HepG2 (cell line): ENCODE results near the gene NPAS2. TPM values are rescaled to one million over a fixed set of nuclear protein-coding genes. Genes with fewer than 3 reads are reported as not detected.

Source experiments
- BRCA1 ChIP-seq: sonication (generic); formaldehyde crosslinking; IDR thresholded peaks from 2 replicates; pipeline ENCODE4 v1.4.0; 2020; ENCODE audit warnings: missing genetic modification reagents
- BRF2 ChIP-seq: sonication (generic); formaldehyde crosslinking; IDR thresholded peaks from 2 replicates; pipeline ENCODE4 v1.8.1; 2022; ENCODE audit warnings: mild to moderate bottlenecking, missing genetic modification reagents
- FOXA3 ChIP-seq: IDR thresholded peaks from 2 replicates; pipeline ENCODE4 v1.6.1; 2016; ENCODE audit warnings: missing genetic modification reagents, missing compliant biosample characterization
- GPN1 ChIP-seq: sonication (generic); formaldehyde crosslinking; IDR thresholded peaks from 2 replicates; pipeline ENCODE4 v1.5.1; 2020; ENCODE audit warnings: missing genetic modification reagents, borderline replicate concordance
- GTF3A ChIP-seq: sonication (generic); formaldehyde crosslinking; conservative IDR thresholded peaks from 2 replicates; pipeline ENCODE4 v1.4.0; 2020; ENCODE audit warnings: mild to moderate bottlenecking, missing genetic modification reagents
- HDAC2 ChIP-seq: sonication (generic); formaldehyde crosslinking; IDR thresholded peaks from 2 replicates; pipeline ENCODE4 v1.4.0; 2020; ENCODE audit warnings: missing genetic modification reagents
- HES4 ChIP-seq: sonication (generic); formaldehyde crosslinking; IDR thresholded peaks from 2 replicates; pipeline ENCODE4 v1.9.0; 2021; ENCODE audit warnings: mild to moderate bottlenecking, missing genetic modification reagents, borderline replicate concordance
- IRF2 ChIP-seq: IDR thresholded peaks from 2 replicates; pipeline ENCODE4 v1.6.1; 2018; ENCODE audit warnings: missing genetic modification reagents, missing compliant biosample characterization
- MIXL1 ChIP-seq: IDR thresholded peaks from 2 replicates; pipeline ENCODE4 v1.6.1; 2016
- MTF1 ChIP-seq: sonication (generic); formaldehyde crosslinking; IDR thresholded peaks from 2 replicates; pipeline ENCODE4 v1.5.0; 2020; ENCODE audit warnings: missing genetic modification reagents
- MXD4 ChIP-seq: IDR thresholded peaks from 2 replicates; pipeline ENCODE4 v1.6.1; 2016; ENCODE audit warnings: mild to moderate bottlenecking, missing biosample characterization, missing genetic modification reagents
- MXI1 ChIP-seq: IDR thresholded peaks from 3 replicates; pipeline ENCODE4 v1.6.1; 2012; ENCODE audit warnings: low read depth, low read length, inconsistent platforms, borderline replicate concordance
- NKX3-1 ChIP-seq: sonication (generic); formaldehyde crosslinking; IDR thresholded peaks from 2 replicates; pipeline ENCODE4 v1.5.0; 2020; ENCODE audit warnings: missing genetic modification reagents
- PRPF4 ChIP-seq: fragments of 200-400 bp; formaldehyde crosslinking; IDR thresholded peaks from 2 replicates; pipeline ENCODE4 v1.6.1; 2016; ENCODE audit warnings: low read length, low read depth; ENCODE audit not compliant: poor library complexity, severe bottlenecking
- RAD21 ChIP-seq: fragments of 450-650 bp; formaldehyde crosslinking; IDR thresholded peaks from 2 replicates; pipeline ENCODE4 v1.5.0; 2020; ENCODE audit warnings: mild to moderate bottlenecking
- RELA ChIP-seq: sonication (generic); formaldehyde crosslinking; IDR thresholded peaks from 2 replicates; pipeline ENCODE4 v1.4.0; 2020; ENCODE audit warnings: missing genetic modification reagents
- SOX6 ChIP-seq, 2 experiments: fragments of 450-650 bp in 1 of 2; sonication (generic) in 1 of 2; formaldehyde crosslinking in 1 of 2; IDR thresholded peaks; 2 replicates each; pipeline versions ENCODE4 v1.4.0 to v1.6.1; 2017 to 2020; ENCODE audit warnings: antibody characterized with exemption in 1 of 2, mild to moderate bottlenecking in 1 of 2, missing genetic modification reagents in 1 of 2
- SRY ChIP-seq: sonication (generic); formaldehyde crosslinking; IDR thresholded peaks from 2 replicates; pipeline ENCODE4 v1.8.0; 2022; ENCODE audit warnings: mild to moderate bottlenecking, missing genetic modification reagents
- TBP ChIP-seq: sonication (generic); formaldehyde crosslinking; IDR thresholded peaks from 2 replicates; pipeline ENCODE4 v1.5.0; 2020; ENCODE audit warnings: missing genetic modification reagents
- XRCC5 ChIP-seq: fragments of 200-400 bp; formaldehyde crosslinking; optimal IDR thresholded peaks from 2 replicates; pipeline ENCODE3; 2017; ENCODE audit warnings: mild to moderate bottlenecking, low read length
- ZKSCAN1 ChIP-seq: fragments of 150-350 bp; IDR thresholded peaks from 2 replicates; pipeline ENCODE4 v1.6.1; 2014; ENCODE audit warnings: low read length
- ZNF326 ChIP-seq: sonication (generic); formaldehyde crosslinking; IDR thresholded peaks from 2 replicates; pipeline ENCODE4 v1.4.0; 2020; ENCODE audit warnings: missing genetic modification reagents, borderline replicate concordance
- ZNF329 ChIP-seq: sonication (generic); formaldehyde crosslinking; IDR thresholded peaks from 2 replicates; pipeline ENCODE4 v1.9.0; 2021; ENCODE audit warnings: low read depth, mild to moderate bottlenecking, missing genetic modification reagents
- ZNF382 ChIP-seq: sonication (generic); formaldehyde crosslinking; IDR thresholded peaks from 2 replicates; pipeline ENCODE4 v1.5.0; 2020; ENCODE audit warnings: missing genetic modification reagents, mild to moderate bottlenecking, borderline replicate concordance
- ZNF430 ChIP-seq: sonication (generic); formaldehyde crosslinking; IDR thresholded peaks from 2 replicates; pipeline ENCODE4 v1.9.0; 2021; ENCODE audit warnings: mild to moderate bottlenecking, missing genetic modification reagents
- ZNF446 ChIP-seq: sonication (generic); formaldehyde crosslinking; IDR thresholded peaks from 2 replicates; pipeline ENCODE4 v1.5.0; 2020; ENCODE audit warnings: mild to moderate bottlenecking, missing genetic modification reagents
- ZNF556 ChIP-seq: sonication (generic); formaldehyde crosslinking; IDR thresholded peaks from 2 replicates; pipeline ENCODE4 v1.4.0; 2020; ENCODE audit warnings: mild to moderate bottlenecking, missing genetic modification reagents, borderline replicate concordance
- ZNF570 ChIP-seq: sonication (generic); formaldehyde crosslinking; IDR thresholded peaks from 2 replicates; pipeline ENCODE4 v1.4.0; 2020; ENCODE audit warnings: mild to moderate bottlenecking, missing genetic modification reagents, borderline replicate concordance
- ZNF83 ChIP-seq: sonication (generic); formaldehyde crosslinking; IDR thresholded peaks from 2 replicates; pipeline ENCODE4 v1.4.0; 2020; ENCODE audit warnings: missing genetic modification reagents, mild to moderate bottlenecking, borderline replicate concordance
- ZNF883 ChIP-seq: sonication (generic); formaldehyde crosslinking; IDR thresholded peaks from 2 replicates; pipeline ENCODE4 v1.5.1; 2020; ENCODE audit warnings: mild to moderate bottlenecking, missing genetic modification reagents; ENCODE audit errors: not compliant biosample characterization
- polyA plus RNA-seq, 8 experiments: library from polyadenylated mRNA; depleted of rRNA in 3 of 8; stranded (reverse) in 7 of 8; unstranded in 1 of 8; fragments of >200 nt; fragmentation: Illumina TruSeq in 4 of 8; extraction: Trizol in 4 of 8; gene quantifications; 2 replicates each; pipeline versions ENCODE4 v1.2.1 to v1.2.3, GENCODE V29; 2011 to 2016; ENCODE audit warnings: low read depth in 4 of 8, missing spikeins in 1 of 8, mixed read lengths in 1 of 8; ENCODE audit not compliant: insufficient read depth in 1 of 8
- total RNA-seq, 5 experiments: library from RNA; depleted of rRNA; stranded (reverse); fragments of >200 nt; fragmentation: Illumina TruSeq; extraction: Trizol; gene quantifications; 2 replicates each; pipeline ENCODE4 v1.2.3, GENCODE V29; 2016; ENCODE audit warnings: low read depth in 1 of 5

The NPAS2 gene
- total and polyA plus RNA-seq, 2 of the 13 experiments (the other 11 are each of a cell fraction or from before 2014, with no cell fraction given), result 14.8 to 37.5 TPM

GRCh38 chr2:100780203-100781008 is 39.5 kb upstream of the NPAS2 start (continued):
- no peak; the same call in 1 of the 2 replicates for TF ChIP-seq BRF2 (CRISPR knock-in tag)
- no peak for TF ChIP-seq HES4 (CRISPR knock-in tag)
- peak; percentile 97 for TF ChIP-seq HDAC2 (CRISPR knock-in tag)
- TF ChIP-seq GPN1 (CRISPR knock-in tag), result no peak
- TF ChIP-seq ZNF446, result 0 out of 2 replicates have a peak, but pooled peaks have one; percentile 39
- TF ChIP-seq MTF1 (CRISPR knock-in tag), result no peak
- TF ChIP-seq ZNF83, result no peak
- no peak for TF ChIP-seq ZNF326 (CRISPR knock-in tag)
- no peak for TF ChIP-seq SOX6 (IDR thresholded peaks at IDR 0.05)
- peak; percentile 97 for TF ChIP-seq SOX6 (CRISPR knock-in tag; IDR thresholded peaks at IDR 0.05)
- peak; percentile 95 for TF ChIP-seq FOXA3 (CRISPR knock-in tag)
- TF ChIP-seq ZNF570 (CRISPR knock-in tag), result no peak
- TF ChIP-seq NKX3-1 (CRISPR knock-in tag), result peak; percentile 93
- no peak for TF ChIP-seq TBP (CRISPR knock-in tag)
- TF ChIP-seq ZNF556, result peak; percentile 88; the same call in 1 of the 2 replicates
- no peak for TF ChIP-seq PRPF4
- TF ChIP-seq MIXL1 (CRISPR knock-in tag), result peak; percentile 99
- no peak for TF ChIP-seq SRY (CRISPR knock-in tag)
- no peak for TF ChIP-seq ZNF329 (CRISPR knock-in tag)
- peak; percentile 95 for TF ChIP-seq IRF2 (CRISPR knock-in tag)
- TF ChIP-seq ZNF382, result no peak
- TF ChIP-seq RAD21 (CRISPR knock-in tag), result peak; percentile 40; the same call in 1 of the 2 replicates
- no peak; the same call in 1 of the 2 replicates for TF ChIP-seq RELA (CRISPR knock-in tag)
- TF ChIP-seq BRCA1 (CRISPR knock-in tag), result peak; percentile 36; the same call in 1 of the 2 replicates
- TF ChIP-seq XRCC5, result peak; percentile 89
- TF ChIP-seq MXI1, result peak; percentile 10; the same call in 1 of the 3 replicates
- TF ChIP-seq GTF3A (CRISPR knock-in tag), result no peak
- TF ChIP-seq ZKSCAN1, result peak; percentile 61
- peak; percentile 81 for TF ChIP-seq ZNF430
- peak; percentile 54 for TF ChIP-seq MXD4
- no peak for TF ChIP-seq ZNF883 (CRISPR knock-in tag)
